ENCODE measurements around the gene KRTAP10-10.
"Not testable (repeated sequence)": the region's sequence is repeated elsewhere in the genome, so short reads cannot be mapped to it uniquely, and the experiment has no call there.

The KRTAP10-10 gene

DNA sequence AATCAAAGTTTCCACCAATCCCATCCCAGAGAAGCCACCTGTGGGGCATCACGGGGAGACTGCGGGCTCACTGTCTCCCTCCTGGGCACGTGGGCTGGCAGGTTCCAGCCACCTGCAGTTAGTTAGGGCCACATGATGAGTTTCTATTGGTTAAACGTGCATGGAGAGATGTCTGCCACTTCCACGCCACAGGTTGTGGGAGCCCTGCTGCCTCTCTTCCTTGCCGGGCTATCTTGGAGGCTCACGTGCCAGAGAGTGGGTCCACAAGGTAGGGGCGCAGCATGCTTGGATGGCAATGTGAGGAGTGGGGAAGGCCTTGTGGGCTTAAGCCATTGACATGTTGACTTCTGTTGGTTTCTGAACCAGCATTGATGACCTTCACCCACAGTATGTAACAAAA is 33.2 kb upstream of the KRTAP10-10 start:
- Histone ChIP-seq H3K27me3 (ENCODE audit: insufficient read depth, insufficient read length) (no peaks in the 10 kb centered on the region), H3K4me3 (ENCODE audit: insufficient read length, low read depth) (no peak overlapping the region), H3K9me3 (ENCODE audit: insufficient read depth, low read length) (peaks cover 3% of the 10 kb centered on the region), H3K4me1 (ENCODE audit: insufficient read depth, insufficient read length) (no peaks in the 10 kb centered on the region), H3K9ac (ENCODE audit: insufficient read length, low read depth) (no peak overlapping the region), H3K36me3 (ENCODE audit: insufficient read depth, insufficient read length, low read length) (no peaks in the 10 kb centered on the region)
- no peak for TF ChIP-seq YY1 (IDR thresholded peaks at IDR 0.05; ENCODE audit: insufficient read depth, insufficient read length)
- no peak for TF ChIP-seq SUZ12 (IDR thresholded peaks at IDR 0.05; ENCODE audit: extremely low read depth, insufficient read depth, insufficient read length)
- no peak for TF ChIP-seq ZNF274 (IDR thresholded peaks at IDR 0.05; ENCODE audit: low read depth, low read length)
- no peak for DNase-seq (ENCODE audit: low read depth, low spot score)

DNA sequence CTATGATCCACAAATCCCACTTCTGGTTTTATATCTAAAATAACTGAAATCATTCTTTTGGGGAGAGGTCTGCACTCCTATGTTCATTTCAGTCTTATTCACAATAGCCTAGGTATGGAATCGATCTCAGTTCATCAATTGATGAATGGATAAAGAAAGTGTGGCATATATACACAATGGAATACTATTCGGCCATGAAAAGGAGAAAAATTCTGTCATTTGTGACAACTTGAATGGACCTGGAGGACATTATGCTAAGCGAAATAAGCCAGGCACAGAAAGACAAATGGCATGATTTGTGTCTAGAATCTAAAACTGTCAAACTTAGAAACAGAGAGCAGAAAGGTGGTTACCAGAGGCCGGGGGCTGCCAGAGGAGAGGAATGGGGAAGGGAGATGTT is 30.7 kb upstream of the KRTAP10-10 start:
- H3K36me3 ChIP-seq (ENCODE audit: insufficient read depth, insufficient read length, low read length): no peaks in the 10 kb centered on the region
- no peak overlapping the region for H3K4me3 ChIP-seq (ENCODE audit: insufficient read length, low read depth)
- H3K4me1 ChIP-seq (ENCODE audit: insufficient read depth, insufficient read length): no peaks in the 10 kb centered on the region
- no peak for TF ChIP-seq SUZ12 (IDR thresholded peaks at IDR 0.05; ENCODE audit: extremely low read depth, insufficient read depth, insufficient read length)
- TF ChIP-seq ZNF274 (IDR thresholded peaks at IDR 0.05; ENCODE audit: low read depth, low read length): no peak
- TF ChIP-seq YY1 (IDR thresholded peaks at IDR 0.05; ENCODE audit: insufficient read depth, insufficient read length): no peak
- no peak overlapping the region for H3K9ac ChIP-seq (ENCODE audit: insufficient read length, low read depth)
- peaks cover 20% of the 10 kb centered on the region for H3K9me3 ChIP-seq (ENCODE audit: insufficient read depth, low read length)
- no peak for DNase-seq (ENCODE audit: low read depth, low spot score)
- no peaks in the 10 kb centered on the region for H3K27me3 ChIP-seq (ENCODE audit: insufficient read depth, insufficient read length)

DNA sequence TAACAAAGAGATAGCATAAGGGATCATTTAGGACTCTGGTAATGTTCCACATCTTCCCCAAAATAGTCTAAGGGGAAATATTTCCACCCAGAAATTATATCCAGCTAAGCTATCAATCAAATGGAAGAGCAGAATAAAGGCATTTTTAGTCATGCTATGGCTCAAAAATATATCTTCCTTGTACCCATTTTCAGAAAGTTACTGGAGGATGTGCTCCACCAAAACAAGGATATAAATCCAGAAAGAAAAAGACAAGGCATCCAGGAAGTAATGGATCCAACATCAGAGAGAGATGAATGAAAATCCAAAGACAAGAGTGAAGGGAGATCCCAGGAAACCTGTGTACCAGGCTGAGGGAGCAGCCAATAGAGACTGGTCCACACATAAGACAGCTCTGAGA is 28.0 kb upstream of the KRTAP10-10 start:
- Histone ChIP-seq H3K9me3 (ENCODE audit: insufficient read depth, low read length) (peaks cover 20% of the 10 kb centered on the region), H3K4me1 (ENCODE audit: insufficient read depth, insufficient read length) (peaks cover 2% of the 10 kb centered on the region), H3K36me3 (ENCODE audit: insufficient read depth, insufficient read length, low read length) (no peaks in the 10 kb centered on the region), H3K9ac (ENCODE audit: insufficient read length, low read depth) (no peak overlapping the region), H3K4me3 (ENCODE audit: insufficient read length, low read depth) (no peak overlapping the region), H3K27me3 (ENCODE audit: insufficient read depth, insufficient read length) (no peaks in the 10 kb centered on the region)
- DNase-seq (ENCODE audit: low read depth, low spot score): no peak
- TF ChIP-seq YY1 (IDR thresholded peaks at IDR 0.05; ENCODE audit: insufficient read depth, insufficient read length): no peak
- no peak for TF ChIP-seq ZNF274 (IDR thresholded peaks at IDR 0.05; ENCODE audit: low read depth, low read length)
- TF ChIP-seq SUZ12 (IDR thresholded peaks at IDR 0.05; ENCODE audit: extremely low read depth, insufficient read depth, insufficient read length): no peak

DNA sequence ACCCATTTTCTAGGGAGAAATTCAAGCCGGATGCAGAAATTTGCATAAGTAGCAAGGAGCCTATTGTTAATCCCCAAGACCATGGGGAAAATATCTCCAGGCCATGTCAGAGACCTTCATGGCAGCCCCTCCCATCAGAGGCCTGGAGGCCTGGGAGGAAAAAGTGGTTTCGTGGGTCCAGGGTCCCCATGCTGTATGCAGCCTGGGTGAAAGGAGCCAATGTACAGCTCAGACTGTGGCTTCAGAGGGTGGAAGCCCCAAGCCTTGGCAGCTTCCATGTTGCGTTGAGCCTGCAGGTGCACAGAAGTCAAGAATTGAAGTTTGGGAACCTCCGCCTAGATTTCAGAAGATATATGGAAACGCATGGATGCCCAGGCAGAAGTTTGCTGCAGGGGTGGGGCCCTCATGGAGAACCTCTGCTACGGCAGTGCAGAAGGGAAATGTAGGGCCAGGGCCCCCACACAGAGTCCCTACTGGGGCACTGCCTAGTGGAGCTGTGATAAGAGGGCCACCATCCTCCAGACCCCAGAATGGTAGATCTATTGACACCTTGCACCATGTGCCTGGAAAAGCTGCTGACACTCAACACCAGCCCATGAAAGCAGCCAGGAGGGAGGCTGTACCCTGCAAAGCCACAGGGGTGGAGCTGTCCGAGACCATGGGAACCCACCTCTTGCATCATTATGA is 26.9 kb upstream of the KRTAP10-10 start:
- not testable (repeated sequence) for H3K27me3 ChIP-seq (ENCODE audit: insufficient read depth, insufficient read length); H3K4me1 ChIP-seq (ENCODE audit: insufficient read depth, insufficient read length); H3K36me3 ChIP-seq (ENCODE audit: insufficient read depth, insufficient read length, low read length); DNase-seq (ENCODE audit: low read depth, low spot score); H3K9ac ChIP-seq (ENCODE audit: insufficient read length, low read depth); H3K4me3 ChIP-seq (ENCODE audit: insufficient read length, low read depth)
- H3K9me3 ChIP-seq (ENCODE audit: insufficient read depth, low read length): peaks cover 20% of the 10 kb centered on the region

GRCh38 chr21:44611551-44611950 is 25.6 kb upstream of the KRTAP10-10 start:
- Histone ChIP-seq H3K27me3 (ENCODE audit: insufficient read depth, insufficient read length) (no peaks in the 10 kb centered on the region), H3K4me1 (ENCODE audit: insufficient read depth, insufficient read length) (peaks cover 6% of the 10 kb centered on the region), H3K9me3 (ENCODE audit: insufficient read depth, low read length) (peaks cover 20% of the 10 kb centered on the region), H3K9ac (ENCODE audit: insufficient read length, low read depth) (no peak overlapping the region), H3K36me3 (ENCODE audit: insufficient read depth, insufficient read length, low read length) (no peaks in the 10 kb centered on the region), H3K4me3 (ENCODE audit: insufficient read length, low read depth) (no peak overlapping the region)
- DNase-seq (ENCODE audit: low read depth, low spot score): no peak
- TF ChIP-seq YY1 (IDR thresholded peaks at IDR 0.05; ENCODE audit: insufficient read depth, insufficient read length): no peak
- TF ChIP-seq SUZ12 (IDR thresholded peaks at IDR 0.05; ENCODE audit: extremely low read depth, insufficient read depth, insufficient read length): no peak
- TF ChIP-seq ZNF274 (IDR thresholded peaks at IDR 0.05; ENCODE audit: low read depth, low read length): no peak

DNA sequence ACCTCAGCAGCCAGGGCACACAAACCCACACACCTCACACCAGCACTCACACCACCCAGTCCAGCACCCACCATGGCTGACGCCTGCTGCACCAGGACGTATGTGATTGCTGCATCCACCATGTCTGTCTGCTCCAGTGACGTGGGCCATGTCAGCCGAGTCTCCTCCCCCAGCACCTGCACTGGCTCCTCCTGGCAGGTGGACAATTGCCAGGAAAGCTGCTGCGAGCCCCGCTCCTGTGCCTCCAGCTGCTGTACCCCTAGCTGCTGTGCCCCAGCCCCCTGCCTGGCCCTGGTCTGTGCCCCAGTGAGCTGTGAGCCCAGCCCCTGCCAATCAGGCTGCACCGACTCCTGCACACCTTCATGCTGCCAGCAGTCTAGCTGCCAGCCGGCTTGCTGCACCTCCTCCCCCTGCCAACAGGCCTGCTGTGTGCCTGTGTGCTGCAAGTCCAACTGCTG is 25.1 kb upstream of the KRTAP10-10 start, which contains the start of gene KRTAP10-8:
Gene KRTAP10-8, plus strand, starts transcription at position 51 of the 458 bp plus-strand sequence. Its CDS starts 22 bp downstream, at position 73.
- peaks cover 10% of the 10 kb centered on the region for H3K4me1 ChIP-seq (ENCODE audit: insufficient read depth, insufficient read length)
- no peak for DNase-seq (ENCODE audit: low read depth, low spot score)
- H3K27me3 ChIP-seq (ENCODE audit: insufficient read depth, insufficient read length): no peaks in the 10 kb centered on the region
- no peaks in the 10 kb centered on the region for H3K36me3 ChIP-seq (ENCODE audit: insufficient read depth, insufficient read length, low read length)
- no peak within 1 kb of the TSS for H3K9ac ChIP-seq (ENCODE audit: insufficient read length, low read depth)
- TF ChIP-seq ZNF274 (IDR thresholded peaks at IDR 0.05; ENCODE audit: low read depth, low read length) (no peak), SUZ12 (IDR thresholded peaks at IDR 0.05; ENCODE audit: extremely low read depth, insufficient read depth, insufficient read length) (no peak), YY1 (IDR thresholded peaks at IDR 0.05; ENCODE audit: insufficient read depth, insufficient read length) (no peak)
- H3K9me3 ChIP-seq (ENCODE audit: insufficient read depth, low read length): peaks cover 20% of the 10 kb centered on the region
- no peak within 1 kb of the TSS for H3K4me3 ChIP-seq (ENCODE audit: insufficient read length, low read depth)

GRCh38 chr21:44612669-44613229 is 24.4 kb upstream of the KRTAP10-10 start:
- H3K4me1 ChIP-seq (ENCODE audit: insufficient read depth, insufficient read length): peaks cover 14% of the 10 kb centered on the region
- no peak for DNase-seq (ENCODE audit: low read depth, low spot score)
- H3K9ac ChIP-seq (ENCODE audit: insufficient read length, low read depth): no peak overlapping the region
- peaks cover 20% of the 10 kb centered on the region for H3K9me3 ChIP-seq (ENCODE audit: insufficient read depth, low read length)
- H3K36me3 ChIP-seq (ENCODE audit: insufficient read depth, insufficient read length, low read length): no peaks in the 10 kb centered on the region
- no peak overlapping the region for H3K4me3 ChIP-seq (ENCODE audit: insufficient read length, low read depth)
- TF ChIP-seq YY1 (IDR thresholded peaks at IDR 0.05; ENCODE audit: insufficient read depth, insufficient read length): no peak
- no peak for TF ChIP-seq ZNF274 (IDR thresholded peaks at IDR 0.05; ENCODE audit: low read depth, low read length)
- no peak for TF ChIP-seq SUZ12 (IDR thresholded peaks at IDR 0.05; ENCODE audit: extremely low read depth, insufficient read depth, insufficient read length)
- H3K27me3 ChIP-seq (ENCODE audit: insufficient read depth, insufficient read length): no peaks in the 10 kb centered on the region

All from NT2/D1 (cell line).